Gastrocnemius medialis (tissue), 4 donors: ENCODE results near the gene MYO1E.

ENCODE experiments used
- POLR2A ChIP-seq, 2 donors: fragments of 450-650 bp; IDR thresholded peaks; one replicate each; pipeline ENCODE4 v1.6.1; 2017; ENCODE audit warnings: antibody characterized with exemption in 2 of 2, mild to moderate bottlenecking in 2 of 2, moderate library complexity in 2 of 2
- TF ChIP-seq, protein P1 (sequence below), 5 experiments: fragments of 450-650 bp in 3 of 5; fragments of 200-600 bp in 2 of 5; sonication (generic) in 2 of 5; IDR thresholded peaks in 4 of 5; conservative IDR thresholded peaks in 1 of 5; 1 replicate in 4 of 5; 2 replicates in 1 of 5; pipeline ENCODE4 v1.5.1; 2016 to 2019; ENCODE audit warnings: antibody characterized with exemption in 5 of 5, mild to moderate bottlenecking in 3 of 5, moderate library complexity in 3 of 5

DNA sequence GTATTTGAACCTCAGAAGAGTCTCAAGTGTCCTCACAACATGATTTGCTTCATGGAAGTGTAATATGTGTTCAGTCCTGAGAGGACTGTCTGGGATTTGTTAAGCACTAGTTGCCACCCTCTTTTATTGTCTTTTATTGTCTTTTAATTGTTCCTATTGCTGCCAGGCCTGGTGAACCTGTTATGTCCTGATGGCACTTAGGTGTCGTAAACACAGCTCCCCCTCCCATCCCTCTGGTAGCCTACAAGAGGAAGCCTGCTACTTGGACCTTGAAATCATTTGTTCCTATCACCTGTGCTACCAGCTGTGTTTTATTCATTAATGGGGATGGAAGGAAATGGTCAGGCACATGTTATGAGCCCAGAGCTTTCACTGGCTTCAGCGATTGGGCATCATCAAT, 248.4 kb downstream of the MYO1E start:
- TF ChIP-seq, protein P1, sequence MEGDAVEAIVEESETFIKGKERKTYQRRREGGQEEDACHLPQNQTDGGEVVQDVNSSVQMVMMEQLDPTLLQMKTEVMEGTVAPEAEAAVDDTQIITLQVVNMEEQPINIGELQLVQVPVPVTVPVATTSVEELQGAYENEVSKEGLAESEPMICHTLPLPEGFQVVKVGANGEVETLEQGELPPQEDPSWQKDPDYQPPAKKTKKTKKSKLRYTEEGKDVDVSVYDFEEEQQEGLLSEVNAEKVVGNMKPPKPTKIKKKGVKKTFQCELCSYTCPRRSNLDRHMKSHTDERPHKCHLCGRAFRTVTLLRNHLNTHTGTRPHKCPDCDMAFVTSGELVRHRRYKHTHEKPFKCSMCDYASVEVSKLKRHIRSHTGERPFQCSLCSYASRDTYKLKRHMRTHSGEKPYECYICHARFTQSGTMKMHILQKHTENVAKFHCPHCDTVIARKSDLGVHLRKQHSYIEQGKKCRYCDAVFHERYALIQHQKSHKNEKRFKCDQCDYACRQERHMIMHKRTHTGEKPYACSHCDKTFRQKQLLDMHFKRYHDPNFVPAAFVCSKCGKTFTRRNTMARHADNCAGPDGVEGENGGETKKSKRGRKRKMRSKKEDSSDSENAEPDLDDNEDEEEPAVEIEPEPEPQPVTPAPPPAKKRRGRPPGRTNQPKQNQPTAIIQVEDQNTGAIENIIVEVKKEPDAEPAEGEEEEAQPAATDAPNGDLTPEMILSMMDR (IDR thresholded peaks at IDR 0.05 in 4 of 5, conservative IDR thresholded peaks at IDR 0.05 in 1 of 5) = no peak
- TF ChIP-seq POLR2A (IDR thresholded peaks at IDR 0.05) = no peak
